Suprapubic skin (tissue), 4 donors: ENCODE measurements around the gene DHX58. TPM values are rescaled to one million over a fixed set of nuclear protein-coding genes. Genes with fewer than 3 reads are reported as not detected.

Source experiments
- DNase-seq, 2 donors: peaks; one replicate each; pipeline ENCODE4 v3.0.0-alpha.2; 2019; ENCODE audit warnings: low spot score in 2 of 2
- H3K27ac ChIP-seq: fragments of 200-600 bp; sonication (generic); one replicate; pipeline ENCODE4 v1.5.1; 2019
- H3K27me3 ChIP-seq: fragments of 200-600 bp; sonication (generic); one replicate; pipeline ENCODE4 v1.5.1; 2019
- H3K36me3 ChIP-seq: fragments of 200-600 bp; sonication (generic); one replicate; pipeline ENCODE4 v1.5.1; 2019
- H3K4me1 ChIP-seq: fragments of 200-600 bp; sonication (generic); one replicate; pipeline ENCODE4 v1.5.1; 2019
- H3K4me3 ChIP-seq: fragments of 200-600 bp; sonication (generic); one replicate; pipeline ENCODE4 v1.5.1; 2019; ENCODE audit warnings: mild to moderate bottlenecking
- H3K9me3 ChIP-seq: fragments of 200-600 bp; sonication (generic); one replicate; pipeline ENCODE4 v1.5.1; 2019
- CTCF ChIP-seq, 2 donors: fragments of 200-600 bp in 1 of 2; fragments of 450-650 bp in 1 of 2; sonication (generic) in 1 of 2; IDR thresholded peaks; one replicate each; pipeline ENCODE4 v1.5.1; 2016 to 2019; ENCODE audit warnings: antibody characterized with exemption in 2 of 2, mild to moderate bottlenecking in 1 of 2, moderate library complexity in 1 of 2
- EP300 ChIP-seq: sonication (generic); formaldehyde crosslinking; IDR thresholded peaks from one replicate; pipeline ENCODE4 v1.6.1; 2017; ENCODE audit warnings: antibody characterized with exemption
- POLR2A ChIP-seq, 2 donors: fragments of 450-650 bp; IDR thresholded peaks; one replicate each; pipeline ENCODE4 v1.6.1; 2017; ENCODE audit warnings: antibody characterized with exemption in 2 of 2, mild to moderate bottlenecking in 2 of 2, moderate library complexity in 2 of 2
- POLR2AphosphoS5 ChIP-seq, 3 donors: sonication (generic); formaldehyde crosslinking; IDR thresholded peaks; one replicate each; pipeline ENCODE4 v1.6.1; 2017; ENCODE audit warnings: antibody characterized with exemption in 3 of 3
- WGBS: methylation state at CpG from one replicate; pipeline ENCODE4 v1.1.5; 2018; 5-methylcytosine and 5-hydroxymethylcytosine counted together
- total RNA-seq, 4 donors: library from RNA; depleted of rRNA; stranded (reverse); fragments of >200 nt; gene quantifications; one replicate each; pipeline ENCODE4 v1.1.0, GENCODE V29; 2016

The DHX58 gene
- total RNA-seq, 4 donors from 2014 or later = 8.2 to 14.2 (median 11.9) TPM

DNA sequence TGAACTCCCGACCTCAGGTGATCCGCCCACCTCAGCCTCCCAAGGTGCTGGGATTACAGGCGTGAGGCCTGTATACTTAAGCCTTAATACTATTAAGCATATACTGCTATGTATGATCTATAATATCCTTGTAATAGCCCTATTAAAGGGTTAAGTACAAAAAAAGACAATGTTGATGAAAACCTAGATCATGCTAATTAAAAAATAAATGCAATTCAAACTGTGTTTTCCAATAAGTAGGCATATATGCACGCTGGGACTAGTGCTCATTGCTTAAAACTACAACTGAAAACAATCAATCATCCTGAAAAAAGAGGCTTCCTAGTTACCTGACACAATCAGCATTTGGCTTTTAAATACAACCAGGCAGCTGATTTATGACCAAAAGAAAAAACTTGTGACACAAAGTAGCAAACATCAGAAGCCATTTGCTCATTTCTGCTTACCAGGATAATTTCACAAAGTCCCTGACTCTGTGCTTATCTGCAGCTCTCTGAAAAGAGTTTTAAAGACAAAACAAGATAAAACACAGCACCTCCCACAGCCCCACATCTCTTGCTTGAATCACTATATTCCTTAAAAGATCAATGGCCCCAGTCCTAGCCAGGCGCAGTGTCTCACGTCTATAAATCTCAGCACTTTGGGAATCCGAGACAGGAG, 25.3 kb downstream of the DHX58 start:
- Histone ChIP-seq H3K36me3 (no peaks in the 10 kb centered on the region), H3K4me3 (no peak overlapping the region), H3K4me1 (no peaks in the 10 kb centered on the region), H3K27me3 (peaks cover 14% of the 10 kb centered on the region), H3K9me3 (no peaks in the 10 kb centered on the region), H3K27ac (no peak overlapping the region)
- WGBS = 69% methylated on average over 7 of the region's 7 CpGs
- DNase-seq = no peak
- TF ChIP-seq POLR2AphosphoS5 (IDR thresholded peaks at IDR 0.05) = no peak
- TF ChIP-seq CTCF (IDR thresholded peaks at IDR 0.05) = no peak
- no peak for TF ChIP-seq POLR2A (IDR thresholded peaks at IDR 0.05)
- no peak for TF ChIP-seq EP300

DNA sequence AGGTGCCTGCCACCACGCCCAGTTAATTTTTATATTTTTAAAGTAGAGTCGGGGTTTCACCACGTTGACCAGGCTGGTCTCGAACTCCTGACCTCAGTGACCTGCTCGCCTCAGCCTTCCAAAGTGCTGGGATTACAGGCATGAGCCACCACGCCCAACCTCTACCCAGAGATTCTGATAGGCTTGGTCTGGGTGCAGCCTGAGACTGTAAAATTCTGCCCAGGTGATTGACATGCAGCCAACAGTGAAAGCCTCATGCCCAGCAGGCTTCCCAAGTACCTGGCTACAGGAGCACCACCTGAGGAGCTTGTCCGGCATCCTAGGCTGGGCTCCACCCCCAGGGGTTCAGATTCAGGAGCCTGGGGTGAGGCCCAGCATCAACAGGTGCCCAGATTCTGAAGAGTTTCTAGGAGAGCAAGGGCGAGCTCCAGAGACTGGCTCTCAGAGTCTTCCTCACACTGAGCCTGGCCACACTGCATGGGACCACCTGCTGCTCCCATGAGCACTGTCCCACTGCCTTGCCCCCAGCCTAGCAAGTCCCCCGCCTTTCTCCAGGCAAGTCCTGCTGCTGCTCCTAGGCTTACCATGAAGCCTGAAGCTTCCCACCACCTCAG, 30.9 kb downstream of the DHX58 start:
- DNase-seq = no peak
- Histone ChIP-seq H3K4me3 (no peak overlapping the region), H3K4me1 (no peaks in the 10 kb centered on the region), H3K27me3 (no peaks in the 10 kb centered on the region), H3K27ac (no peak overlapping the region), H3K9me3 (no peaks in the 10 kb centered on the region), H3K36me3 (no peaks in the 10 kb centered on the region)
- no peak for TF ChIP-seq POLR2A (IDR thresholded peaks at IDR 0.05)
- TF ChIP-seq EP300 = no peak
- TF ChIP-seq POLR2AphosphoS5 (IDR thresholded peaks at IDR 0.05) = no peak
- TF ChIP-seq CTCF (IDR thresholded peaks at IDR 0.05) = no peak
- whole genome bisulfite sequencing = 69% methylated on average over 9 of the region's 9 CpGs

DNA sequence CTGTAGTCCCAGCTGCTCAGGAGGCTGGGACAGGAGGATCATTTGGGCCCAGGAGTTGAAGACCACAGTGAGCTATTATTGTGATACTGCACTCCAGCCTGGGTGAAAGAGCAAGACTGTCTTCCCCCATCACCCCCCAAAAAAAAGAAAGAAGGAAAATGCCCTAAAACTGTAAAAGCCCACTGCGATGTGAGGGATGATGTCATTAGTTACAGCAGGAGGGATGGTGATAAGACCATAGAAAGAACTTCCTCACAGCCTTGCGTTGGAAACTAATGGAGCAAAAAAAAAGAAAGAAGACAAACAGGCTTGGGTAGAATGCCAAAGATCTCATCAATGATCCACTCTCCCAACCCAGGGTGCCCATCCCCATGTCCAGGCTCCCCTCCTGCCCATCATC, 33.0 kb downstream of the DHX58 start:
- no peak for DNase-seq
- no peaks in the 10 kb centered on the region for H3K27me3 ChIP-seq
- H3K9me3 ChIP-seq = no peaks in the 10 kb centered on the region
- no peak overlapping the region for H3K27ac ChIP-seq
- WGBS = 81% methylated on average over 2 of the region's 2 CpGs
- H3K4me3 ChIP-seq = no peak overlapping the region
- no peaks in the 10 kb centered on the region for H3K36me3 ChIP-seq
- no peaks in the 10 kb centered on the region for H3K4me1 ChIP-seq
- TF ChIP-seq CTCF (IDR thresholded peaks at IDR 0.05) = no peak
- no peak for TF ChIP-seq EP300
- no peak for TF ChIP-seq POLR2AphosphoS5 (IDR thresholded peaks at IDR 0.05)
- TF ChIP-seq POLR2A (IDR thresholded peaks at IDR 0.05) = no peak

GRCh38 chr17:42078396-42079043, 34.0 kb downstream of the DHX58 start:
- 64% methylated on average over 8 of the region's 8 CpGs for WGBS
- Histone ChIP-seq H3K9me3 (no peaks in the 10 kb centered on the region), H3K36me3 (no peaks in the 10 kb centered on the region), H3K27me3 (no peaks in the 10 kb centered on the region), H3K27ac (no peak overlapping the region), H3K4me1 (no peaks in the 10 kb centered on the region), H3K4me3 (no peak overlapping the region)
- DNase-seq = no peak
- TF ChIP-seq CTCF (IDR thresholded peaks at IDR 0.05) (no peak), POLR2A (IDR thresholded peaks at IDR 0.05) (no peak), POLR2AphosphoS5 (IDR thresholded peaks at IDR 0.05) (no peak), EP300 (no peak)

- Histone ChIP-seq H3K4me1 (peaks cover under 1% of the 10 kb centered on the region), H3K27ac (no peak overlapping the region), H3K9me3 (no peaks in the 10 kb centered on the region), H3K4me3 (no peak overlapping the region), H3K36me3 (no peaks in the 10 kb centered on the region), H3K27me3 (peaks cover 1% of the 10 kb centered on the region)
- WGBS = 91% methylated on average over 4 of the region's 5 CpGs
- TF ChIP-seq POLR2AphosphoS5 (IDR thresholded peaks at IDR 0.05) (no peak), CTCF (IDR thresholded peaks at IDR 0.05) (no peak), EP300 (no peak), POLR2A (IDR thresholded peaks at IDR 0.05) (no peak)
- DNase-seq = no peak
Observed at GRCh38 chr17:42077755-42078154, 34.8 kb downstream of the DHX58 start.
